H9 (cell line): ENCODE measurements around the gene ANO3. TPM values are rescaled to one million over a fixed set of nuclear protein-coding genes. Genes with fewer than 3 reads are reported as not detected.

ENCODE experiments used
- DNase-seq: peaks from one replicate; pipeline ENCODE4 v3.0.0-alpha.2; 2017
- H2AFZ ChIP-seq: one replicate; pipeline ENCODE4 v1.6.1; 2013; ENCODE audit warnings: mild to moderate bottlenecking, low read length, control low read depth, moderate library complexity
- H2AK5ac ChIP-seq: 2 replicates; pipeline ENCODE4 v1.6.1; 2013; ENCODE audit warnings: low read length, control low read depth, mixed read lengths; ENCODE audit not compliant: insufficient read length
- H2BK120ac ChIP-seq: one replicate; pipeline ENCODE4 v1.6.1; 2013; ENCODE audit warnings: low read depth, mild to moderate bottlenecking, low read length, control low read depth, inconsistent platforms; ENCODE audit not compliant: poor library complexity, severe bottlenecking
- H2BK12ac ChIP-seq: 2 replicates; pipeline ENCODE4 v1.6.1; 2013; ENCODE audit warnings: low read length, control low read depth, mixed read lengths, low read depth; ENCODE audit not compliant: insufficient read length
- H2BK15ac ChIP-seq: 2 replicates; pipeline ENCODE4 v1.6.1; 2013; ENCODE audit warnings: low read depth, low read length, control low read depth
- H2BK20ac ChIP-seq: one replicate; pipeline ENCODE4 v1.6.1; 2013; ENCODE audit warnings: low read depth, mild to moderate bottlenecking, low read length, control low read depth, inconsistent platforms; ENCODE audit not compliant: poor library complexity, severe bottlenecking
- H2BK5ac ChIP-seq: 2 replicates; pipeline ENCODE4 v1.6.1; 2013; ENCODE audit warnings: low read length, control low read depth, mixed read lengths; ENCODE audit not compliant: insufficient read length
- H3K14ac ChIP-seq: 2 replicates; pipeline ENCODE4 v1.6.1; 2013; ENCODE audit warnings: low read length, control low read depth; ENCODE audit not compliant: insufficient read depth
- H3K18ac ChIP-seq: 2 replicates; pipeline ENCODE4 v1.6.1; 2013; ENCODE audit warnings: low read depth, mild to moderate bottlenecking, mixed read lengths, low read length, control low read depth; ENCODE audit not compliant: insufficient read length
- H3K23ac ChIP-seq: 2 replicates; pipeline ENCODE4 v1.6.1; 2013; ENCODE audit warnings: low read length, control low read depth, mixed read lengths, low read depth; ENCODE audit not compliant: insufficient read length
- H3K23me2 ChIP-seq: 2 replicates; pipeline ENCODE4 v1.6.1; 2013; ENCODE audit warnings: low read depth, mild to moderate bottlenecking, mixed read lengths, low read length, control low read depth; ENCODE audit not compliant: insufficient read length, poor library complexity, severe bottlenecking
- H3K27ac ChIP-seq: 2 replicates; pipeline ENCODE4 v1.5.1; 2013; ENCODE audit warnings: low read length, control low read depth, mixed read lengths, low read depth; ENCODE audit not compliant: insufficient read length
- H3K27me3 ChIP-seq: 2 replicates; pipeline ENCODE4 v1.6.1; 2013; ENCODE audit warnings: low read length, control low read depth, inconsistent platforms; ENCODE audit not compliant: insufficient read depth
- H3K4ac ChIP-seq: 2 replicates; pipeline ENCODE4 v1.6.1; 2013; ENCODE audit warnings: low read depth, mild to moderate bottlenecking, control low read depth, inconsistent platforms, low read length, moderate library complexity
- H3K4me1 ChIP-seq: 2 replicates; pipeline ENCODE4 v1.6.1; 2013; ENCODE audit warnings: low read length, control low read depth, inconsistent platforms; ENCODE audit not compliant: insufficient read depth
- H3K4me2 ChIP-seq: 2 replicates; pipeline ENCODE4 v1.6.1; 2013; ENCODE audit warnings: low read length, control low read depth, mixed read lengths; ENCODE audit not compliant: insufficient read length, insufficient read depth
- H3K56ac ChIP-seq: 2 replicates; pipeline ENCODE4 v1.6.1; 2013; ENCODE audit warnings: low read depth, mild to moderate bottlenecking, mixed read lengths, low read length, control low read depth; ENCODE audit not compliant: insufficient read length
- H3K79me1 ChIP-seq: 2 replicates; pipeline ENCODE4 v1.6.1; 2013; ENCODE audit warnings: low read depth, mild to moderate bottlenecking, moderate library complexity, low read length, control low read depth, inconsistent platforms; ENCODE audit not compliant: insufficient read depth, poor library complexity, severe bottlenecking
- H3K79me2 ChIP-seq: 2 replicates; pipeline ENCODE4 v1.6.1; 2013; ENCODE audit warnings: low read length, control low read depth, inconsistent platforms; ENCODE audit not compliant: insufficient read depth
- H3K9ac ChIP-seq: 2 replicates; pipeline ENCODE4 v1.6.1; 2013; ENCODE audit warnings: low read length, control low read depth, mixed read lengths; ENCODE audit not compliant: insufficient read length; ENCODE audit errors: extremely low read depth
- H3K9me3 ChIP-seq: one replicate; pipeline ENCODE4 v1.6.1; 2013; ENCODE audit warnings: low read depth, low read length, inconsistent platforms; ENCODE audit not compliant: control insufficient read depth
- H3T11ph ChIP-seq: one replicate; pipeline ENCODE4 v1.6.1; 2013; ENCODE audit warnings: mild to moderate bottlenecking, low read length, control low read depth, inconsistent platforms
- H4K20me1 ChIP-seq: one replicate; pipeline ENCODE4 v1.6.1; 2013; ENCODE audit not compliant: control insufficient read depth, insufficient read length, insufficient read depth
- H4K5ac ChIP-seq: 2 replicates; pipeline ENCODE4 v1.6.1; 2013; ENCODE audit warnings: low read depth, mild to moderate bottlenecking, mixed read lengths, low read length, control low read depth; ENCODE audit not compliant: insufficient read length
- H4K8ac ChIP-seq: replicated peaks from 2 replicates; pipeline ENCODE4 v1.6.1; 2013; ENCODE audit warnings: low read length, control low read depth, mixed read lengths, low read depth; ENCODE audit not compliant: insufficient read length
- H4K91ac ChIP-seq: 2 replicates; pipeline ENCODE4 v1.6.1; 2013; ENCODE audit warnings: low read depth, mild to moderate bottlenecking, moderate library complexity, mixed read lengths, low read length, control low read depth; ENCODE audit not compliant: insufficient read length
- H3K27ac Mint-ChIP-seq, 3 experiments: 2 replicates in 2 of 3; 3 replicates in 1 of 3; pipeline ENCODE4 v1.8.0; 2020 to 2021; ENCODE audit warnings: mixed read lengths in 3 of 3, mild to moderate bottlenecking in 1 of 3, moderate library complexity in 1 of 3
- H3K27me3 Mint-ChIP-seq: 2 replicates; pipeline ENCODE4 v1.8.0; 2021; ENCODE audit warnings: low read depth, mild to moderate bottlenecking, moderate library complexity, mixed read lengths
- H3K36me3 Mint-ChIP-seq, 3 experiments: 2 replicates in 2 of 3; 3 replicates in 1 of 3; pipeline ENCODE4 v1.8.0; 2020 to 2021; ENCODE audit warnings: low read depth in 3 of 3, mixed read lengths in 3 of 3; ENCODE audit not compliant: insufficient read depth in 1 of 3
- H3K4me1 Mint-ChIP-seq, 2 experiments: 2 replicates each; pipeline ENCODE4 v1.8.0; 2020; ENCODE audit warnings: mixed read lengths in 2 of 2
- H3K4me3 Mint-ChIP-seq, 2 experiments: 2 replicates in 1 of 2; 3 replicates in 1 of 2; pipeline ENCODE4 v1.8.0; 2020 to 2021; ENCODE audit warnings: mild to moderate bottlenecking in 2 of 2, mixed read lengths in 2 of 2, moderate library complexity in 1 of 2
- H3K9me3 Mint-ChIP-seq, 2 experiments: 2 replicates in 1 of 2; 3 replicates in 1 of 2; pipeline ENCODE4 v1.8.0; 2020; ENCODE audit warnings: mild to moderate bottlenecking in 2 of 2, mixed read lengths in 2 of 2, moderate library complexity in 1 of 2
- WGBS: extraction: QIAGEN DNeasy Blood & Tissue Kit; methylation state at CpG from one replicate; pipeline ENCODE4 v1.1.7; 2013; ENCODE audit warnings: missing lambda C conversion rate, low lambda C conversion rate, mixed read lengths; ENCODE audit not compliant: insufficient read length; ENCODE audit errors: extremely low coverage; 5-methylcytosine and 5-hydroxymethylcytosine counted together
- total RNA-seq: library from RNA; stranded (reverse); gene quantifications from 2 replicates; pipeline ENCODE4 v1.2.1, GENCODE V29; 2021
- TF ChIP-seq, protein P1 (sequence below): fragments of 200-600 bp; sonication (generic); conservative IDR thresholded peaks from 3 replicates; pipeline ENCODE4 v1.8.0; 2021; ENCODE audit warnings: antibody characterized with exemption, mild to moderate bottlenecking

ANO3 gene
- total RNA-seq, 1 experiment from 2014 or later: not detected

DNA sequence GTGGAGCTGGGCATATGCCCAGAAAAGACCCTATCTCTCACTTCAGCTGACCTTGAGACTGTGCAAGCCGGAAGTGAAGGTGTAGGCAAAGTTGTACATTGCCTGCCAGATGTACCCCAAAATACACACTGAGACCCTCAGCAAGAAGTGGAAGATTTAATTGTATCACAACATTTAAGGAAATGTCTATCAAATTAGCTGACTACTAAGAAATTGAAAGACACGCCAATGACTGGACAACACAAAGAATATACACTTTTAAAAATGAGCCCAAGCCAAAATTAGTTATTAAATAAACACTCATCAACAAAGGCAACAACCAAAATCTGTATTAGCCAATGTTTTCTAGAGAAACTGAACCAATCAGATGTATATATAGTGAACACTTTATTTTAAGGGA, 7.7 kb upstream of the ANO3 start:
- no peak overlapping the region for H3K4me3 Mint-ChIP-seq
- H3K27ac ChIP-seq: no peak overlapping the region
- H3K27me3 ChIP-seq: no peaks in the 10 kb centered on the region
- no peaks in the 10 kb centered on the region for H3K23me2 ChIP-seq
- no peak overlapping the region for H2AK5ac ChIP-seq
- no peak overlapping the region for H3T11ph ChIP-seq
- no peak overlapping the region for H3K18ac ChIP-seq
- no peak overlapping the region for H3K4me2 ChIP-seq
- no peak overlapping the region for H2BK12ac ChIP-seq
- no peak overlapping the region for H4K91ac ChIP-seq
- H2AFZ ChIP-seq: no peak overlapping the region
- no peak overlapping the region for H2BK120ac ChIP-seq
- no peaks in the 10 kb centered on the region for H3K36me3 Mint-ChIP-seq
- no peaks in the 10 kb centered on the region for H3K9me3 ChIP-seq
- no peaks in the 10 kb centered on the region for H3K79me2 ChIP-seq
- H3K56ac ChIP-seq: no peak overlapping the region
- no peak overlapping the region for H2BK5ac ChIP-seq
- no peaks in the 10 kb centered on the region for H4K20me1 ChIP-seq
- H4K5ac ChIP-seq: no peak overlapping the region
- H2BK20ac ChIP-seq: no peak overlapping the region
- H3K27ac Mint-ChIP-seq: no peak overlapping the region
- no peaks in the 10 kb centered on the region for H3K9me3 Mint-ChIP-seq
- no peak for DNase-seq
- no peak overlapping the region for H3K4ac ChIP-seq
- H3K4me1 Mint-ChIP-seq: peaks cover 10 to 19% of the 10 kb centered on the region in 2 experiments
- H3K14ac ChIP-seq: no peak overlapping the region
- no peak overlapping the region for H3K9ac ChIP-seq
- no peaks in the 10 kb centered on the region for H3K79me1 ChIP-seq
- H4K8ac ChIP-seq: no peak overlapping the region
- no peaks in the 10 kb centered on the region; the same call in none of the 2 replicates for H3K27me3 Mint-ChIP-seq
- no peaks in the 10 kb centered on the region for H3K4me1 ChIP-seq
- WGBS: no CpG with 5 or more reads among the region's 2 CpGs
- H3K23ac ChIP-seq: no peak overlapping the region
- TF ChIP-seq, protein P1, sequence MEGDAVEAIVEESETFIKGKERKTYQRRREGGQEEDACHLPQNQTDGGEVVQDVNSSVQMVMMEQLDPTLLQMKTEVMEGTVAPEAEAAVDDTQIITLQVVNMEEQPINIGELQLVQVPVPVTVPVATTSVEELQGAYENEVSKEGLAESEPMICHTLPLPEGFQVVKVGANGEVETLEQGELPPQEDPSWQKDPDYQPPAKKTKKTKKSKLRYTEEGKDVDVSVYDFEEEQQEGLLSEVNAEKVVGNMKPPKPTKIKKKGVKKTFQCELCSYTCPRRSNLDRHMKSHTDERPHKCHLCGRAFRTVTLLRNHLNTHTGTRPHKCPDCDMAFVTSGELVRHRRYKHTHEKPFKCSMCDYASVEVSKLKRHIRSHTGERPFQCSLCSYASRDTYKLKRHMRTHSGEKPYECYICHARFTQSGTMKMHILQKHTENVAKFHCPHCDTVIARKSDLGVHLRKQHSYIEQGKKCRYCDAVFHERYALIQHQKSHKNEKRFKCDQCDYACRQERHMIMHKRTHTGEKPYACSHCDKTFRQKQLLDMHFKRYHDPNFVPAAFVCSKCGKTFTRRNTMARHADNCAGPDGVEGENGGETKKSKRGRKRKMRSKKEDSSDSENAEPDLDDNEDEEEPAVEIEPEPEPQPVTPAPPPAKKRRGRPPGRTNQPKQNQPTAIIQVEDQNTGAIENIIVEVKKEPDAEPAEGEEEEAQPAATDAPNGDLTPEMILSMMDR: no peak
- no peak overlapping the region for H2BK15ac ChIP-seq
